HEK293 (cell line): ENCODE results near the gene KLK13.

Source experiments
- CTCF ChIA-PET: fragments of 350-600 bp; formaldehyde crosslinking; extraction: SDS; loops from one replicate; lab custom pipeline; 2021; ENCODE audit warnings: antibody characterized with exemption; lab: Yijun Ruan, JAX
- POLR2A ChIA-PET: fragments of 300-600 bp; formaldehyde crosslinking; extraction: SDS; loops from one replicate; lab custom pipeline; 2020; ENCODE audit warnings: antibody characterized with exemption, inconsistent platforms; lab: Yijun Ruan, JAX
- H3K27ac ChIP-seq: fragments of 200-500 bp; sonication (Bioruptor generic); 2 replicates; pipeline ENCODE4 v1.5.1; 2014; ENCODE audit warnings: low read depth, low read length, control low read depth, inconsistent platforms; ENCODE audit errors: extremely low read depth
- H3K36me3 ChIP-seq, 2 experiments: fragments of 200-500 bp in 1 of 2; sonication (Bioruptor generic) in 1 of 2; 1 replicate in 1 of 2; 2 replicates in 1 of 2; pipeline ENCODE4 v1.5.1; 2014 to 2017; ENCODE audit warnings: inconsistent platforms in 2 of 2, low read length in 2 of 2; ENCODE audit not compliant: control insufficient read depth in 2 of 2, insufficient read depth in 1 of 2
- H3K4me1 ChIP-seq: fragments of 200-500 bp; sonication (Bioruptor generic); 2 replicates; pipeline ENCODE4 v1.5.1; 2014; ENCODE audit warnings: mild to moderate bottlenecking, low read length, inconsistent platforms; ENCODE audit not compliant: control insufficient read depth, insufficient read depth
- H3K4me3 ChIP-seq: 2 replicates; pipeline ENCODE4 v1.5.1; 2011; ENCODE audit warnings: low read depth, mild to moderate bottlenecking, control low read depth, low read length, moderate library complexity
- H3K9me3 ChIP-seq: fragments of 200-500 bp; sonication (Bioruptor generic); 2 replicates; pipeline ENCODE4 v1.5.1; 2014; ENCODE audit warnings: low read depth, low read length, inconsistent platforms; ENCODE audit not compliant: control insufficient read depth, insufficient read depth
- BCL6B ChIP-seq: fragments of 450-650 bp; formaldehyde crosslinking; IDR thresholded peaks from 2 replicates; pipeline ENCODE4 v1.5.1; 2017; ENCODE audit warnings: missing biosample characterization, missing genetic modification characterization
- FEZF1 ChIP-seq: fragments of 450-650 bp; formaldehyde crosslinking; IDR thresholded peaks from 2 replicates; pipeline ENCODE4 v1.5.1; 2016; ENCODE audit warnings: missing biosample characterization, missing genetic modification characterization
- IKZF3 ChIP-seq: fragments of 450-650 bp; IDR thresholded peaks from 2 replicates; pipeline ENCODE4 v1.5.0; 2018; ENCODE audit warnings: missing biosample characterization, mild to moderate bottlenecking, missing genetic modification characterization, moderate library complexity
- REST ChIP-seq: fragments of 450-650 bp; formaldehyde crosslinking; IDR thresholded peaks from 2 replicates; pipeline ENCODE4 v1.5.1; 2016; ENCODE audit warnings: missing biosample characterization, missing genetic modification characterization
- SP3 ChIP-seq: fragments of 450-650 bp; formaldehyde crosslinking; IDR thresholded peaks from 2 replicates; pipeline ENCODE4 v1.5.1; 2016; ENCODE audit warnings: missing biosample characterization, missing genetic modification characterization
- YY2 ChIP-seq: fragments of 450-650 bp; formaldehyde crosslinking; IDR thresholded peaks from 2 replicates; pipeline ENCODE4 v1.5.1; 2016; ENCODE audit warnings: missing biosample characterization, missing genetic modification characterization
- ZBTB21 ChIP-seq: fragments of 450-650 bp; formaldehyde crosslinking; IDR thresholded peaks from 2 replicates; pipeline ENCODE4 v1.5.1; 2017; ENCODE audit warnings: missing biosample characterization, missing genetic modification characterization
- ZBTB44 ChIP-seq: fragments of 450-650 bp; IDR thresholded peaks from 2 replicates; pipeline ENCODE4 v1.5.1; 2018; ENCODE audit warnings: missing biosample characterization, mild to moderate bottlenecking, missing genetic modification characterization
- ZFP37 ChIP-seq: fragments of 450-650 bp; formaldehyde crosslinking; IDR thresholded peaks from 2 replicates; pipeline ENCODE4 v1.5.1; 2016; ENCODE audit warnings: missing biosample characterization, missing genetic modification characterization
- ZFP41 ChIP-seq: fragments of 450-650 bp; formaldehyde crosslinking; IDR thresholded peaks from 2 replicates; pipeline ENCODE4 v1.5.1; 2016; ENCODE audit warnings: missing biosample characterization, missing genetic modification characterization, borderline replicate concordance
- ZNF221 ChIP-seq: fragments of 450-650 bp; formaldehyde crosslinking; IDR thresholded peaks from 2 replicates; pipeline ENCODE4 v1.5.1; 2017; ENCODE audit warnings: missing biosample characterization, missing genetic modification characterization, borderline replicate concordance
- ZNF266 ChIP-seq: fragments of 450-650 bp; formaldehyde crosslinking; IDR thresholded peaks from 2 replicates; pipeline ENCODE4 v1.5.1; 2016; ENCODE audit warnings: missing biosample characterization, missing genetic modification characterization, low read depth
- ZNF302 ChIP-seq: fragments of 450-650 bp; formaldehyde crosslinking; IDR thresholded peaks from 2 replicates; pipeline ENCODE4 v1.5.1; 2016; ENCODE audit warnings: missing biosample characterization, missing genetic modification characterization, low read depth
- ZNF423 ChIP-seq: fragments of 450-650 bp; formaldehyde crosslinking; IDR thresholded peaks from 2 replicates; pipeline ENCODE4 v1.5.1; 2016; ENCODE audit warnings: missing biosample characterization, missing genetic modification characterization
- ZNF544 ChIP-seq: fragments of 450-650 bp; formaldehyde crosslinking; IDR thresholded peaks from 2 replicates; pipeline ENCODE4 v1.5.0; 2017; ENCODE audit warnings: missing biosample characterization, missing genetic modification characterization
- ZNF626 ChIP-seq: fragments of 450-650 bp; sonication (Bioruptor Pico); formaldehyde crosslinking; IDR thresholded peaks from 2 replicates; pipeline ENCODE4 v1.5.1; 2018; ENCODE audit warnings: missing biosample characterization, missing genetic modification characterization, inconsistent platforms
- ZNF639 ChIP-seq: fragments of 450-650 bp; formaldehyde crosslinking; IDR thresholded peaks from 2 replicates; pipeline ENCODE4 v1.5.1; 2016; ENCODE audit warnings: missing biosample characterization, missing genetic modification characterization
- ZNF660 ChIP-seq: fragments of 450-650 bp; IDR thresholded peaks from 2 replicates; pipeline ENCODE4 v1.5.1; 2018; ENCODE audit warnings: missing biosample characterization, mild to moderate bottlenecking, missing genetic modification characterization
- ZNF747 ChIP-seq: fragments of 450-650 bp; formaldehyde crosslinking; IDR thresholded peaks from 2 replicates; pipeline ENCODE4 v1.5.1; 2016; ENCODE audit warnings: missing biosample characterization, missing genetic modification characterization
- ZNF791 ChIP-seq: fragments of 450-650 bp; formaldehyde crosslinking; IDR thresholded peaks from 2 replicates; pipeline ENCODE4 v1.5.1; 2016; ENCODE audit warnings: missing biosample characterization, missing genetic modification characterization
- ZSCAN16 ChIP-seq: fragments of 450-650 bp; formaldehyde crosslinking; IDR thresholded peaks from 2 replicates; pipeline ENCODE4 v1.5.1; 2016; ENCODE audit warnings: missing biosample characterization, missing genetic modification characterization

KLK13 gene

GRCh38 chr19:51081476-51081875 lies 16.6 kb upstream of the KLK13 start (continued):
- no peak for TF ChIP-seq ZNF266 (tag by site-specific recombination)

GRCh38 chr19:51079481-51080110 lies 14.7 kb upstream of the KLK13 start:
- ChIA-PET CTCF (interaction anchor here (1.3 to 1.9 kb wide), 2 partner anchors 15 to 17 kb away, joined by 5 to 6 read pairs; no protein-coding TSS in a partner anchor), POLR2A (no interaction called here)
- H3K4me3 ChIP-seq = no peak overlapping the region
- H3K36me3 ChIP-seq = no peaks in the 10 kb centered on the region
- no peaks in the 10 kb centered on the region for H3K4me1 ChIP-seq
- no peak for TF ChIP-seq ZSCAN16 (tag by site-specific recombination)
- TF ChIP-seq ZNF747 = no peak
- 0 out of 2 replicates have a peak, but pooled peaks have one; percentile 42 for TF ChIP-seq ZNF544 (tag by site-specific recombination)
- TF ChIP-seq ZNF791 = no peak
- TF ChIP-seq ZNF221 (tag by site-specific recombination) = no peak
- TF ChIP-seq ZNF302 = no peak
- TF ChIP-seq, all 188 proteins: peak for 1
- Histone ChIP-seq H3K27ac (no peak overlapping the region), H3K9me3 (no peaks in the 10 kb centered on the region)

- Histone ChIP-seq H3K27ac (no peak overlapping the region), H3K4me1 (no peaks in the 10 kb centered on the region), H3K9me3 (no peaks in the 10 kb centered on the region), H3K36me3 (no peaks in the 10 kb centered on the region), H3K4me3 (no peak overlapping the region)
- ChIA-PET CTCF (interaction anchor here (1.3 kb wide), 1 partner anchor 16 kb away, joined by 6 read pairs; no protein-coding TSS in a partner anchor), POLR2A (no interaction called here)
- no peak for TF ChIP-seq ZNF639
- TF ChIP-seq ZNF626 (tag by site-specific recombination) = no peak
- no peak for TF ChIP-seq ZNF660 (tag by site-specific recombination)
- TF ChIP-seq REST (tag by site-specific recombination) = no peak
- no peak for TF ChIP-seq ZNF423 (tag by site-specific recombination)
- no peak for TF ChIP-seq FEZF1
- TF ChIP-seq ZFP41 (tag by site-specific recombination) = no peak
- TF ChIP-seq ZBTB44 = no peak
- no peak for TF ChIP-seq ZBTB21 (tag by site-specific recombination)
- TF ChIP-seq BCL6B (tag by site-specific recombination) = no peak
- no peak for TF ChIP-seq SP3 (tag by site-specific recombination)
- no peak for TF ChIP-seq IKZF3 (tag by site-specific recombination)
- TF ChIP-seq ZFP37 = no peak
- no peak for TF ChIP-seq YY2 (tag by site-specific recombination)
Observed at GRCh38 chr19:51078731-51079130, 13.8 kb upstream of the KLK13 start.
